Measurements from ENCODE around the gene SPDEF.

GRCh38 chr6:34519971-34520644 lies 36.0 kb downstream of the SPDEF start:
- TF ChIP-seq CTCF (IDR thresholded peaks at IDR 0.05; ENCODE audit: low read depth, low read length), result no peak
- no peak for TF ChIP-seq POLR2A (IDR thresholded peaks at IDR 0.05; ENCODE audit: extremely low read depth, insufficient read length)
